IMR-90 (cell line): ENCODE measurements around the gene MAB21L3. TPM values are rescaled to one million over a fixed set of nuclear protein-coding genes. Genes with fewer than 3 reads are reported as not detected.

Experiments used
- ATAC-seq: fragments of 200-7000 bp; cut with Tn5 transposase; 2 replicates; pipeline ENCODE4 v1.9.1; 2020; ENCODE audit warnings: low read depth, mild to moderate bottlenecking, moderate library complexity
- BruUV-seq: library from RNA; stranded (reverse); fragments of 400-500 nt; replicated peaks from 2 replicates; lab custom pipeline; 2021; lab: Mats Ljungman, UMichigan
- CTCF ChIA-PET: fragments of 300-600 bp; formaldehyde crosslinking; extraction: SDS; loops from one replicate; lab custom pipeline; 2021; ENCODE audit warnings: antibody characterized with exemption; lab: Yijun Ruan, JAX
- POLR2A ChIA-PET: fragments of 300-600 bp; sonication (Branson Sonifier 250); formaldehyde crosslinking; loops from one replicate; lab custom pipeline; 2022; ENCODE audit warnings: antibody characterized with exemption; ENCODE audit not compliant: unreplicated experiment; lab: Charles Lee
- DNase-seq: peaks from one replicate; pipeline ENCODE4 v3.0.0; 2013
- H2AFZ ChIP-seq: replicated peaks from 2 replicates; pipeline ENCODE3; 2013; ENCODE audit warnings: low read length, mild to moderate bottlenecking; ENCODE audit not compliant: poor library complexity
- H2AK5ac ChIP-seq: 2 replicates; pipeline ENCODE4 v1.6.1; 2013; ENCODE audit warnings: low read depth, low read length, inconsistent platforms
- H2AK9ac ChIP-seq: replicated peaks from 2 replicates; pipeline ENCODE3; 2013; ENCODE audit warnings: mild to moderate bottlenecking, low read depth, low read length, moderate library complexity; ENCODE audit not compliant: poor library complexity
- H2BK120ac ChIP-seq: 2 replicates; pipeline ENCODE4 v1.6.1; 2013; ENCODE audit warnings: low read depth, low read length, inconsistent platforms
- H2BK15ac ChIP-seq: 3 replicates; pipeline ENCODE4 v1.6.1; 2013; ENCODE audit warnings: low read depth, low read length, inconsistent platforms
- H2BK20ac ChIP-seq: 2 replicates; pipeline ENCODE4 v1.6.1; 2013; ENCODE audit warnings: low read depth, mild to moderate bottlenecking, inconsistent platforms, low read length, moderate library complexity
- H2BK5ac ChIP-seq: 2 replicates; pipeline ENCODE4 v1.6.1; 2013; ENCODE audit warnings: mild to moderate bottlenecking, low read depth, low read length, inconsistent platforms; ENCODE audit not compliant: poor library complexity, severe bottlenecking
- H3K14ac ChIP-seq: replicated peaks from 2 replicates; pipeline ENCODE4 v1.6.1; 2013; ENCODE audit warnings: low read depth, low read length, inconsistent platforms
- H3K18ac ChIP-seq: 2 replicates; pipeline ENCODE4 v1.6.1; 2013; ENCODE audit warnings: low read depth, low read length, control low read depth
- H3K23ac ChIP-seq: 2 replicates; pipeline ENCODE4 v1.6.1; 2013; ENCODE audit warnings: low read depth, low read length, inconsistent platforms
- H3K27ac ChIP-seq: 2 replicates; pipeline ENCODE4 v1.5.1; 2013; ENCODE audit warnings: mild to moderate bottlenecking, control low read depth, low read length; ENCODE audit not compliant: insufficient read depth
- H3K27me3 ChIP-seq: 2 replicates; pipeline ENCODE4 v1.6.1; 2013; ENCODE audit warnings: low read length; ENCODE audit not compliant: control insufficient read depth, insufficient read depth
- H3K36me3 ChIP-seq: 2 replicates; pipeline ENCODE4 v1.6.1; 2013; ENCODE audit warnings: low read length, mixed read lengths; ENCODE audit not compliant: control insufficient read depth, insufficient read depth
- H3K4ac ChIP-seq: 2 replicates; pipeline ENCODE4 v1.6.1; 2013; ENCODE audit warnings: low read depth, low read length, inconsistent platforms
- H3K4me1 ChIP-seq: 2 replicates; pipeline ENCODE4 v1.6.1; 2013; ENCODE audit warnings: low read length, mixed read lengths; ENCODE audit not compliant: control insufficient read depth, insufficient read depth
- H3K4me2 ChIP-seq: 2 replicates; pipeline ENCODE4 v1.6.1; 2013; ENCODE audit warnings: low read depth, mild to moderate bottlenecking, control low read depth, low read length, moderate library complexity
- H3K4me3 ChIP-seq: 2 replicates; pipeline ENCODE4 v1.5.1; 2013; ENCODE audit warnings: low read depth, mild to moderate bottlenecking, control low read depth, low read length, moderate library complexity; ENCODE audit not compliant: insufficient read depth
- H3K56ac ChIP-seq: 2 replicates; pipeline ENCODE4 v1.6.1; 2013; ENCODE audit warnings: low read length, inconsistent platforms; ENCODE audit not compliant: insufficient read depth; ENCODE audit errors: extremely low read depth
- H3K79me1 ChIP-seq, 2 experiments: 2 replicates each; pipeline ENCODE4 v1.6.1; 2013; ENCODE audit warnings: low read length in 2 of 2, inconsistent platforms in 1 of 2, low read depth in 1 of 2
- H3K9ac ChIP-seq: 2 replicates; pipeline ENCODE4 v1.6.1; 2013; ENCODE audit warnings: low read depth, low read length, control low read depth
- H3K9me1 ChIP-seq: 2 replicates; pipeline ENCODE4 v1.6.1; 2013; ENCODE audit warnings: low read length, inconsistent platforms; ENCODE audit not compliant: insufficient read depth
- H3K9me3 ChIP-seq: 2 replicates; pipeline ENCODE4 v1.6.1; 2013; ENCODE audit warnings: low read length; ENCODE audit not compliant: control insufficient read depth, insufficient read depth
- H4K20me1 ChIP-seq: 2 replicates; pipeline ENCODE4 v1.6.1; 2013; ENCODE audit warnings: low read length, inconsistent platforms; ENCODE audit not compliant: insufficient read depth
- H4K5ac ChIP-seq: 2 replicates; pipeline ENCODE4 v1.6.1; 2013; ENCODE audit warnings: mild to moderate bottlenecking, low read depth, low read length, control low read depth
- H4K8ac ChIP-seq, 2 experiments: 2 replicates each; pipeline ENCODE4 v1.6.1; 2013; ENCODE audit warnings: low read depth in 2 of 2, low read length in 2 of 2, control low read depth in 1 of 2, inconsistent platforms in 1 of 2
- H4K91ac ChIP-seq: 2 replicates; pipeline ENCODE4 v1.6.1; 2013; ENCODE audit warnings: low read depth, low read length, inconsistent platforms; ENCODE audit not compliant: insufficient read depth
- BHLHE40 ChIP-seq: fragments of 150-350 bp; IDR thresholded peaks from 2 replicates; pipeline ENCODE4 v1.6.1; 2016; ENCODE audit warnings: mild to moderate bottlenecking, low read depth, low read length
- CTCF ChIP-seq: conservative IDR thresholded peaks from 2 replicates; pipeline ENCODE4 v1.5.1; 2012; ENCODE audit warnings: mild to moderate bottlenecking, low read depth, low read length, improper control_type of control experiment
- ELK1 ChIP-seq: fragments of 150-350 bp; IDR thresholded peaks from 2 replicates; pipeline ENCODE4 v1.6.1; 2016; ENCODE audit warnings: low read depth, mild to moderate bottlenecking, low read length, moderate library complexity, borderline replicate concordance
- FOS ChIP-seq: fragments of 150-350 bp; IDR thresholded peaks from 2 replicates; pipeline ENCODE4 v1.6.1; 2016; ENCODE audit warnings: low read depth, low read length
- MAFK ChIP-seq: IDR thresholded peaks from 2 replicates; pipeline ENCODE4 v1.6.1; 2012; ENCODE audit warnings: low read depth, low read length, improper control_type of control experiment
- MAZ ChIP-seq: IDR thresholded peaks from 2 replicates; pipeline ENCODE4 v1.6.1; 2012; ENCODE audit warnings: low read depth, mild to moderate bottlenecking, low read length, improper control_type of control experiment, moderate library complexity, borderline replicate concordance
- POLR2A ChIP-seq: IDR thresholded peaks from 2 replicates; pipeline ENCODE4 v1.6.1; 2012; ENCODE audit warnings: mild to moderate bottlenecking, low read depth, low read length
- RAD21 ChIP-seq: IDR thresholded peaks from 2 replicates; pipeline ENCODE4 v1.6.1; 2012; ENCODE audit warnings: low read length, improper control_type of control experiment
- RCOR1 ChIP-seq: IDR thresholded peaks from 2 replicates; pipeline ENCODE4 v1.6.1; 2012; ENCODE audit warnings: mild to moderate bottlenecking, low read length, improper control_type of control experiment; ENCODE audit not compliant: insufficient replicate concordance
- USF2 ChIP-seq: fragments of 150-350 bp; IDR thresholded peaks from 2 replicates; pipeline ENCODE4 v1.6.1; 2017; ENCODE audit warnings: mild to moderate bottlenecking, antibody characterized with exemption, low read length, low read depth
- WGBS, 2 experiments: methylation state at CpG; one replicate each; pipeline versions ENCODE4 v1.1.5 to v1.1.7; 2013; ENCODE audit warnings: missing lambda C conversion rate in 2 of 2; ENCODE audit not compliant: insufficient read length in 1 of 2; ENCODE audit errors: extremely low coverage in 2 of 2; 5-methylcytosine and 5-hydroxymethylcytosine counted together
- dilution Hi-C: fragments of 300-500 bp; cut with HindIII; formaldehyde crosslinking; loops from one replicate; pipeline ENCODE4 v1.14.3; 2018; ENCODE audit warnings: low sequenced_read_pairs; ENCODE audit not compliant: unreplicated experiment
- in situ Hi-C: fragments of 300-500 bp; cut with MboI; formaldehyde crosslinking; loops from 3 replicates; pipeline ENCODE4 v1.14.3; 2019; ENCODE audit warnings: low sequenced_read_pairs, inconsistent platforms, mixed read lengths
- intact Hi-C: fragments of 100-400 bp; cut with micrococcal nuclease; formaldehyde crosslinking; loops from 2 replicates; pipeline ENCODE4 v1.10.0; 2022
- polyA plus RNA-seq, 3 experiments: library from polyadenylated mRNA; depleted of rRNA; stranded (reverse); fragments of >200 nt; gene quantifications; 2 replicates each; pipeline ENCODE4 v1.2.3, GENCODE V29; 2012; ENCODE audit warnings: low replicate concordance in 1 of 3
- total RNA-seq: library from RNA; depleted of rRNA; stranded (reverse); fragments of >200 nt; gene quantifications from 2 replicates; pipeline ENCODE4 v1.2.3, GENCODE V29; 2012

The MAB21L3 gene
- total and polyA plus RNA-seq, 2 of the 4 experiments (the other 2 are of a cell fraction) = not detected

GRCh38 chr1:116089870-116090269, 21.3 kb upstream of the MAB21L3 start:
- H3K9ac ChIP-seq = no peak overlapping the region
- no peak overlapping the region for H3K23ac ChIP-seq
- no peak overlapping the region for H3K27ac ChIP-seq
- no peaks in the 10 kb centered on the region for H3K9me3 ChIP-seq
- no peaks in the 10 kb centered on the region for H3K27me3 ChIP-seq
- H3K4ac ChIP-seq = no peak overlapping the region
- no peaks in the 10 kb centered on the region for H3K36me3 ChIP-seq
- intact Hi-C loops = no loop called here
- ChIA-PET POLR2A (no interaction called here), CTCF (no interaction called here)
- no peak overlapping the region for H3K56ac ChIP-seq
- in situ Hi-C loops = no loop called here
- no peaks in the 10 kb centered on the region for H4K20me1 ChIP-seq
- no peak for TF ChIP-seq BHLHE40
- TF ChIP-seq RCOR1 = no peak
- TF ChIP-seq FOS = no peak
- TF ChIP-seq RAD21 = no peak
- no peak for TF ChIP-seq CTCF
- TF ChIP-seq POLR2A = no peak
- no peak for TF ChIP-seq ELK1
- TF ChIP-seq MAFK = no peak
- no peak for TF ChIP-seq MAZ
- no peak for TF ChIP-seq USF2
- WGBS, 2 experiments = no CpG with 5 or more reads among the region's 1 CpG
- H2AFZ ChIP-seq = no peak overlapping the region
- no peak overlapping the region for H3K4me2 ChIP-seq
- no TSS peak for BruUV-seq
- no peak overlapping the region for H3K14ac ChIP-seq
- no peak for ATAC-seq
- H2BK5ac ChIP-seq = no peak overlapping the region
- H3K4me1 ChIP-seq = no peaks in the 10 kb centered on the region
- H4K8ac ChIP-seq = no peak overlapping the region
- dilution Hi-C loops = no loop called here
- no peak overlapping the region for H2BK20ac ChIP-seq
- H3K9me1 ChIP-seq = no peaks in the 10 kb centered on the region
- H3K18ac ChIP-seq = no peak overlapping the region
- no peak overlapping the region for H2AK9ac ChIP-seq
- no peaks in the 10 kb centered on the region for H3K79me1 ChIP-seq
- no peak overlapping the region for H4K91ac ChIP-seq
- H3K4me3 ChIP-seq = no peak overlapping the region
- H2BK15ac ChIP-seq = no peak overlapping the region
- no peak overlapping the region for H2BK120ac ChIP-seq
- no peak overlapping the region for H2AK5ac ChIP-seq
- H4K5ac ChIP-seq = no peak overlapping the region
- DNase-seq = no peak
